ENCODE results near the gene TPCN1.

Gene TPCN1

GRCh38 chr12:113242560-113242959 lies 21.3 kb downstream of the TPCN1 start:
- DNase-seq, result no peak

- DNase-seq, result no peak
These were observed 22.8 kb downstream of the TPCN1 start for GRCh38 chr12:113244047-113244460.

GRCh38 chr12:113244478-113244958 lies 23.3 kb downstream of the TPCN1 start:
- no peak for DNase-seq

- DNase-seq, result no peak
These were observed 24.6 kb downstream of the TPCN1 start for GRCh38 chr12:113245695-113246477.

- DNase-seq, result no peak
These were observed 25.3 kb downstream of the TPCN1 start for GRCh38 chr12:113246478-113247122.

GRCh38 chr12:113247123-113248050 lies 26.1 kb downstream of the TPCN1 start:
- no peak for DNase-seq

GRCh38 chr12:113248051-113248825 lies 27.0 kb downstream of the TPCN1 start:
- DNase-seq, result no peak

- no peak for DNase-seq
These were observed 27.7 kb downstream of the TPCN1 start for GRCh38 chr12:113248842-113249435.

- DNase-seq, result no peak
These were observed 28.3 kb downstream of the TPCN1 start for GRCh38 chr12:113249546-113249945.

- no peak for DNase-seq
These were observed 28.8 kb downstream of the TPCN1 start for GRCh38 chr12:113250045-113250444.

GRCh38 chr12:113251404-113252070 lies 30.3 kb downstream of the TPCN1 start:
- DNase-seq, result no peak

- no peak for DNase-seq
These were observed 31.2 kb downstream of the TPCN1 start for GRCh38 chr12:113252494-113252893.

GRCh38 chr12:113253532-113254285 lies 32.4 kb downstream of the TPCN1 start:
- no peak for DNase-seq

GRCh38 chr12:113254298-113254697 lies 33.0 kb downstream of the TPCN1 start:
- no peak for DNase-seq

- no peak for DNase-seq
These were observed 36.3 kb downstream of the TPCN1 start for GRCh38 chr12:113257564-113257963.

- no peak for DNase-seq
These were observed 38.9 kb downstream of the TPCN1 start for GRCh38 chr12:113260127-113260526.

GRCh38 chr12:113260636-113261300 lies 39.5 kb downstream of the TPCN1 start:
- no peak for DNase-seq

GRCh38 chr12:113261847-113262470 lies 40.7 kb downstream of the TPCN1 start:
- no peak for DNase-seq

- DNase-seq, result no peak
These were observed 41.4 kb downstream of the TPCN1 start for GRCh38 chr12:113262710-113263109.
